Measurements from ENCODE around the gene CPZ. TPM values are rescaled to one million over a fixed set of nuclear protein-coding genes. Genes with fewer than 3 reads are reported as not detected.

Gene CPZ
- polyA plus RNA-seq, 3 donors: not detected

- H3K27me3 ChIP-seq (ENCODE audit: control insufficient read depth in 2 of 2, insufficient read depth in 2 of 2, low read length in 2 of 2): no peaks in the 10 kb centered on the region
- 94% methylated on average over 9 of the region's 11 CpGs for WGBS (ENCODE audit: insufficient coverage)
- H3K4me1 Mint-ChIP-seq: no peaks in the 10 kb centered on the region
- TF ChIP-seq CTCF (IDR thresholded peaks at IDR 0.05): no peak
- H3K36me3 Mint-ChIP-seq: no peaks in the 10 kb centered on the region
- H3K27ac Mint-ChIP-seq: no peak overlapping the region
- no peaks in the 10 kb centered on the region for H3K4me1 ChIP-seq (ENCODE audit: control insufficient read depth in 1 of 2, insufficient read depth in 2 of 2, low read length in 2 of 2)
- no peaks in the 10 kb centered on the region for H3K36me3 ChIP-seq (replicated peaks in 1 of 2; ENCODE audit: control insufficient read depth in 1 of 2, insufficient read depth in 2 of 2, low read length in 2 of 2)
- H3K9me3 ChIP-seq (replicated peaks in 1 of 2; ENCODE audit: control insufficient read depth in 1 of 2, insufficient read depth in 1 of 2, low read length in 2 of 2): no peaks in the 10 kb centered on the region
- intact Hi-C loops (cut with micrococcal nuclease): no loop called here
- no peaks in the 10 kb centered on the region for H3K79me2 ChIP-seq (ENCODE audit: insufficient read depth, low read length)
- no peaks in the 10 kb centered on the region for H4K20me1 ChIP-seq (ENCODE audit: insufficient read depth, low read length)
- H3K4me2 ChIP-seq (replicated peaks; ENCODE audit: extremely low read depth, low read length, poor library complexity, severe bottlenecking): no peak overlapping the region
- no peak for DNase-seq
- no peak overlapping the region for H3K4me3 ChIP-seq (replicated peaks in 1 of 3; ENCODE audit: low read depth in 2 of 3, low read length in 3 of 3)
- H2AFZ ChIP-seq (ENCODE audit: insufficient read depth, low read depth, low read length, poor library complexity, severe bottlenecking): no peak overlapping the region
- no peak overlapping the region for H3K9ac ChIP-seq (ENCODE audit: insufficient read depth, low read length, poor library complexity, severe bottlenecking)
- H3K9me3 Mint-ChIP-seq: peaks cover 0 to 3% (median 0%) of the 10 kb centered on the region in 7 donors
- H3K27me3 Mint-ChIP-seq (ENCODE audit: low read depth in 3 of 3): peaks cover 3 to 8% (median 7%) of the 10 kb centered on the region in 3 donors
- H3K4me3 Mint-ChIP-seq: no peak overlapping the region
- no peak overlapping the region for H3K27ac ChIP-seq (ENCODE audit: low read depth in 1 of 2, low read length in 2 of 2)
Measured at GRCh38 chr4:8640816-8641215, 48.3 kb downstream of the CPZ start.

- Histone ChIP-seq H3K9me3 (replicated peaks in 1 of 2; ENCODE audit: control insufficient read depth in 1 of 2, insufficient read depth in 1 of 2, low read length in 2 of 2) (no peaks in the 10 kb centered on the region), H3K4me3 (replicated peaks in 1 of 3; ENCODE audit: low read depth in 2 of 3, low read length in 3 of 3) (no peak overlapping the region), H3K36me3 (replicated peaks in 1 of 2; ENCODE audit: control insufficient read depth in 1 of 2, insufficient read depth in 2 of 2, low read length in 2 of 2) (no peaks in the 10 kb centered on the region), H3K9ac (ENCODE audit: insufficient read depth, low read length, poor library complexity, severe bottlenecking) (no peak overlapping the region), H3K79me2 (ENCODE audit: insufficient read depth, low read length) (no peaks in the 10 kb centered on the region), H2AFZ (ENCODE audit: insufficient read depth, low read depth, low read length, poor library complexity, severe bottlenecking) (no peak overlapping the region), H3K27ac (ENCODE audit: low read depth in 1 of 2, low read length in 2 of 2) (no peak overlapping the region), H4K20me1 (ENCODE audit: insufficient read depth, low read length) (no peaks in the 10 kb centered on the region), H3K27me3 (ENCODE audit: control insufficient read depth in 2 of 2, insufficient read depth in 2 of 2, low read length in 2 of 2) (no peaks in the 10 kb centered on the region), H3K4me1 (ENCODE audit: control insufficient read depth in 1 of 2, insufficient read depth in 2 of 2, low read length in 2 of 2) (no peaks in the 10 kb centered on the region), H3K4me2 (replicated peaks; ENCODE audit: extremely low read depth, low read length, poor library complexity, severe bottlenecking) (no peak overlapping the region)
- intact Hi-C loops (cut with micrococcal nuclease): no loop called here
- no peaks in the 10 kb centered on the region for H3K4me1 Mint-ChIP-seq
- H3K4me3 Mint-ChIP-seq: no peak overlapping the region
- 90% methylated on average over 15 of the region's 15 CpGs for WGBS (ENCODE audit: insufficient coverage)
- peaks cover 0 to 3% (median 0%) of the 10 kb centered on the region in 7 donors for H3K9me3 Mint-ChIP-seq
- TF ChIP-seq CTCF (IDR thresholded peaks at IDR 0.05): no peak
- H3K27me3 Mint-ChIP-seq (ENCODE audit: low read depth in 3 of 3): peaks cover 3 to 8% (median 7%) of the 10 kb centered on the region in 3 donors
- H3K27ac Mint-ChIP-seq: no peak overlapping the region
- DNase-seq: no peak
- H3K36me3 Mint-ChIP-seq: no peaks in the 10 kb centered on the region
Measured at GRCh38 chr4:8641256-8641655, 48.7 kb downstream of the CPZ start.
